ENCODE measurements around the gene AGPAT3. TPM values are rescaled to one million over a fixed set of nuclear protein-coding genes. Genes with fewer than 3 reads are reported as not detected.

AGPAT3 gene
- total and polyA plus RNA-seq, 7 donors = 14.4 to 48.5 (median 20.3) TPM

DNA sequence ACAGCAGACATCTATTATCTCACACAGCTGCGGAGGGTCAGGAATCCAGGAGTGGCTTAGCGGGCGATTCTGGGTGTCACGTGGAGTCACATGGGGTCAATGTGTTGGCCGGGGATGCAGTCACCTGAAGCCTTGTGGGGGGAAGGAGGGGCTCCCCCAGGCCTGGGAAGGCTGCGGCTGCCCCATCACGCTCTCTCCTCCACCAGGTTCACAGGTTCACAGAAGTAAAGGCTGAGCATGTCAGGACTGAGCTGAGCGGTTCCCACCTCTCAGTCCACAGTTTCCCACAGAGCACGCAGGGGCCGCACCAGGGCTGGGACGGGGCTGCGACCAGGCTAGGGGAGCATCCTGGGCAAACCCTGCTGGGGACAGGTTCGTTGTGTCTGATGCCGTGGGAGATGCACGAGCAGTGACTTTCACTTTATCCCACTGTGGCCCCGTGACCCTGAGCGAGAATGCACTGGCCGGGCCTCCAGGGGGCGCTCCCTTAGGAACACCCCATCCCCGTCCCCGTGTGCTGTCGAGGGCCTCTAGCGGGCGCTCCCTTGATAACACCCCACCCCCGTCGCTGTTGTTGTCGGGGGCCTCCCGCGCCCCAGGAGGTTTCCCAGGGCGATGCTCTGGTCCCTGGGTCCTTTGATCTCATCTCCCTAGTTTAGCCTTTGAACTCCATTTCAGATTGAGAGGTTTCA is 73.9 kb downstream of the AGPAT3 start:
- TF ChIP-seq POLR2A (IDR thresholded peaks at IDR 0.05) = no peak
- TF ChIP-seq, protein P1, sequence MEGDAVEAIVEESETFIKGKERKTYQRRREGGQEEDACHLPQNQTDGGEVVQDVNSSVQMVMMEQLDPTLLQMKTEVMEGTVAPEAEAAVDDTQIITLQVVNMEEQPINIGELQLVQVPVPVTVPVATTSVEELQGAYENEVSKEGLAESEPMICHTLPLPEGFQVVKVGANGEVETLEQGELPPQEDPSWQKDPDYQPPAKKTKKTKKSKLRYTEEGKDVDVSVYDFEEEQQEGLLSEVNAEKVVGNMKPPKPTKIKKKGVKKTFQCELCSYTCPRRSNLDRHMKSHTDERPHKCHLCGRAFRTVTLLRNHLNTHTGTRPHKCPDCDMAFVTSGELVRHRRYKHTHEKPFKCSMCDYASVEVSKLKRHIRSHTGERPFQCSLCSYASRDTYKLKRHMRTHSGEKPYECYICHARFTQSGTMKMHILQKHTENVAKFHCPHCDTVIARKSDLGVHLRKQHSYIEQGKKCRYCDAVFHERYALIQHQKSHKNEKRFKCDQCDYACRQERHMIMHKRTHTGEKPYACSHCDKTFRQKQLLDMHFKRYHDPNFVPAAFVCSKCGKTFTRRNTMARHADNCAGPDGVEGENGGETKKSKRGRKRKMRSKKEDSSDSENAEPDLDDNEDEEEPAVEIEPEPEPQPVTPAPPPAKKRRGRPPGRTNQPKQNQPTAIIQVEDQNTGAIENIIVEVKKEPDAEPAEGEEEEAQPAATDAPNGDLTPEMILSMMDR (IDR thresholded peaks at IDR 0.05) = peak; percentile 79 to 86 (median 86)
- peak; percentile 87 for DNase-seq
- Histone ChIP-seq H3K9me3 (no peaks in the 10 kb centered on the region), H3K4me1 (peaks cover 0 to 34% (median 24%) of the 10 kb centered on the region in 4 donors), H3K36me3 (peaks cover 0 to 3% (median 0%) of the 10 kb centered on the region in 4 donors), H3K27me3 (no peaks in the 10 kb centered on the region), H3K4me3 (peak overlapping the region in 3 of 4 donors; percentile 31 to 39 (median 39)), H3K27ac (peak overlapping the region in 3 of 4 donors; percentile 50 to 58 (median 57))
- intact Hi-C loops (cut with DNase I) = loop anchor here (5.0 kb wide), 2 partner anchors 38 to 72 kb away; partner anchors contain the start of gene AGPAT3
- 15 to 23% methylated on average over 30 of the region's 30 CpGs for WGBS, 2 donors

DNA sequence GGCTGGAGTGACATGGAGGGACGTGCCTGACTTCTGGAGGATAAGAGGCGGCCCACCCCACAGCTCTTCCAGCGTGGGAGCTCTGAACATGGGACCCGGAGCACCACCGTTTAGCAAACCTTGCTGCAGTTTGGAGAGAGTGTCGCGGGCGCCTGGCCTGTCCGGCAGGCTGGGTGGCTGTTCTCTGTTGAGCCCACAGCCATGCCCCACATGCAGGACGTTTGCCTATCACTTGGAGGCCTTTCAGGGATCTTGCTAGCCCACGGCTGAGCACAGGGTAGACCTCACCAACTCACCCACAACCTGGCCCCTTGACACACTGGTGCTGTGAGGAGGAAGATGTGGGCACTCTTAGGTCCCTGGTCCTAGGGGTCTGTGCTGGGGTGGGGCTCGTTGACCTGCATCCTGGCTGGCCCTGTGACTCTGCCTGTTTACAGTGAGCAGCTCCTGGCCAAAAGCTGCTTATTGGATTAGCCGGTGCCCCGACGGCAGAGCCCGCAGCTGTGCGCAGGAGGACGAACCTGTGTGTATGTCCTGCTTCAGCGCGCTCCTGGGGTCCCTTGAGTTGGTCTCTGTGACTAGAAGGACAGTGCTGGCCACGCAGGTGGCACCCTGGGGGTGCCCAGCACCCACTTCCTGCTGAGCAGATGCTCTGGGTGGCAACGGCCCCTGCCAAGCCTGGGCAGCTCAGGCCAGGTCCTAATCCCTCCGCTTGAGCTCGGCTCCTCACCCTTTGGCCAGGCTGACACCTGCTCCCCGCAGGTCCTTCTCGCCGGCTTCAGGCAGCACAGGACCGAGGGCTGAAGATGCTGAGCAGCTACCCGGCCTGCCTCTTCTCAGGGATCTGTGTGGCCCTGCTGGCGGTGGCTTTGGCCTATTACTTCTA is 74.7 kb downstream of the AGPAT3 start:
- Histone ChIP-seq H3K4me3 (no peak overlapping the region), H3K4me1 (peaks cover 0 to 34% (median 27%) of the 10 kb centered on the region in 4 donors), H3K9me3 (no peaks in the 10 kb centered on the region), H3K36me3 (peaks cover 0 to 3% (median 0%) of the 10 kb centered on the region in 4 donors), H3K27ac (no peak overlapping the region), H3K27me3 (no peaks in the 10 kb centered on the region)
- 85 to 88% methylated on average over 30 of the region's 30 CpGs for WGBS, 2 donors
- TF ChIP-seq POLR2AphosphoS5 (IDR thresholded peaks at IDR 0.05) = no peak
- TF ChIP-seq, protein P1 (IDR thresholded peaks at IDR 0.05) = peak in 1 of 4 experiments; percentile 11
- DNase-seq = no peak
- intact Hi-C loops (cut with DNase I) = loop anchor here (5.0 kb wide), 2 partner anchors 38 to 72 kb away; partner anchors contain the start of gene AGPAT3

DNA sequence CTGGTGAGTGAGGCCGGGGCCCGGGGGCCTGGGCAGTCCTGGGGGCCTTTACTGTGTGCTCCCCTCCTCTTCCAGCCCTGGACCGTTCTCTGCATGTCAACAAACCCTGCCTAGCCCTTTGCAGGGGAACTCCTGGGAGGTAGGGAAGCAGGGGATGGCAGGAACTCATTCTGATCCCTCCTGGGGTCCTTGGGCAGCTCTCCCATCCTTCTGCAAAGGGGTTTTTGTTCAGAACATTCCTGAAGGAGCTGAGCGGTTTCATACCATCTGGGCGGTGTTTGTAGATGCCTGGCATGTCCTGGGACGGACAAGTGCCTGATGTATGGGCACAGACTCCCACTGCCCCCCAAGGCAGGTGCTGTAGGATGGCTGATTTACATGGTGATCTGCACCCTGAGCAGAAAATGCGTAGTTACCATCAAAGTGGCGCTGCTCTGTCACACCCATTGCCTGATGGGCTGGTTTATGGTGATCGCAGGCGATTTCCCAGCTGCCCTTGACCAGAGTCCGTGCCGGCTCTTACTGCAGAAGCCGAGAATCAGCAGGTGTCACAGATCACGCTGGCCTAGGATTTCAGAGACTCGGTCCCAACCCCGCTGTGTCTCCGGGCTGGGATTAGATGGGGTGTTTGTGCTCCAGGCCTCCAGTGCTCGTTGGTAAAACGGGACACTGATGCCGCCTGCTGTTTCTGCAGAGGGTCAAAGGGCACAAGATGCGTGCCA is 75.5 kb downstream of the AGPAT3 start:
- no peak for TF ChIP-seq EP300 (IDR thresholded peaks at IDR 0.05)
- no peaks in the 10 kb centered on the region for H3K27me3 ChIP-seq
- intact Hi-C loops (cut with DNase I) = no loop called here
- no peak for DNase-seq
- H3K4me3 ChIP-seq = no peak overlapping the region
- 39 to 80% methylated on average over 21 of the region's 21 CpGs for WGBS, 2 donors
- no peaks in the 10 kb centered on the region for H3K9me3 ChIP-seq
- no peak overlapping the region for H3K27ac ChIP-seq
- peaks cover 0 to 6% (median 0%) of the 10 kb centered on the region in 4 donors for H3K36me3 ChIP-seq
- peaks cover 0 to 32% (median 27%) of the 10 kb centered on the region in 4 donors for H3K4me1 ChIP-seq

DNA sequence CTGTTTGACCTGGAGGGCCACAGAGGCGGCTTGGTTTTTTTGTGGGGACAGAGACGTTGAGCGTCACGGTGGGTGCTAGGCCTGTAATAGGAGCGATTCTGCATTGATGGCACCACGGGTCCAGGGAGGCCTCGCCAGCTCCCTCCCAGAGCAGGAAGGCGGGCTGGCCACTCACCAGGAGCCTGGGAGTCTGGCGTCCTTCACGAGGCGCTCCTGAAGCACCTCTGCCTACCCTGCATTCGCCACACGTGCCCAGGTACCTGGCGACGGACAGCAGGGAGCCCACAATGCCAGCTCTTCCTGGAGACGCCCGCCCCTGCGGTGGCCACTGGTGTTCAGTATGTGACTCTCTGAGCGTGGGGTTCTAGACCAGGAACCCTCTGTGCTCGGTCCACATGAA is 77.2 kb downstream of the AGPAT3 start:
- Histone ChIP-seq H3K4me1 (peaks cover 0 to 20% (median 15%) of the 10 kb centered on the region in 4 donors), H3K36me3 (peaks cover 0 to 7% (median 0%) of the 10 kb centered on the region in 4 donors), H3K27ac (no peak overlapping the region), H3K9me3 (no peaks in the 10 kb centered on the region), H3K27me3 (no peaks in the 10 kb centered on the region), H3K4me3 (no peak overlapping the region)
- intact Hi-C loops (cut with DNase I) = no loop called here
- 95 to 96% methylated on average over 20 of the region's 20 CpGs for WGBS, 2 donors
- DNase-seq = no peak
- TF ChIP-seq POLR2A (IDR thresholded peaks at IDR 0.05) = no peak
- TF ChIP-seq EP300 (IDR thresholded peaks at IDR 0.05) = no peak
- no peak for TF ChIP-seq POLR2AphosphoS5 (IDR thresholded peaks at IDR 0.05)
- TF ChIP-seq, protein P1 (IDR thresholded peaks at IDR 0.05) = no peak
